OCI-LY3 (cell line): ENCODE results near the gene SPATA2.

Experiments
- H2AFZ ChIP-seq: fragments of 200-600, 300-600 bp; shearing (Covaris generic); 2 replicates; pipeline ENCODE4 v1.6.0; 2014; ENCODE audit warnings: antibody characterized with exemption, low read depth, low read length
- H3K27ac ChIP-seq: fragments of 200-600, 300-600 bp; sonication (generic); 2 replicates; pipeline ENCODE4 v1.5.1; 2014; ENCODE audit warnings: mild to moderate bottlenecking, low read length, moderate library complexity, mixed read lengths
- H3K27me3 ChIP-seq: fragments of 200-600, 300-600 bp; sonication (generic); 2 replicates; pipeline ENCODE4 v1.6.1; 2014; ENCODE audit warnings: low read depth, low read length, mixed read lengths
- H3K36me3 ChIP-seq: fragments of 200-600, 300-600 bp; sonication (generic); replicated peaks from 2 replicates; pipeline ENCODE3; 2014; ENCODE audit warnings: low read depth, low read length, mixed read lengths
- H3K4me1 ChIP-seq: fragments of 300-600, 200-600 bp; sonication (generic); 2 replicates; pipeline ENCODE4 v1.6.1; 2014; ENCODE audit warnings: low read length, mixed read lengths
- H3K4me2 ChIP-seq: fragments of 200-600, 300-600 bp; sonication (generic); 2 replicates; pipeline ENCODE4 v1.6.1; 2014; ENCODE audit warnings: low read length, mixed read lengths
- H3K4me3 ChIP-seq: fragments of 300-600, 200-600 bp; sonication (generic); 2 replicates; pipeline ENCODE4 v1.5.1; 2014; ENCODE audit warnings: antibody characterized with exemption, mild to moderate bottlenecking, low read length, moderate library complexity
- H3K79me2 ChIP-seq: fragments of 300-600, 200-600 bp; shearing (Covaris generic); 2 replicates; pipeline ENCODE4 v1.6.1; 2014; ENCODE audit warnings: mild to moderate bottlenecking, low read length, mixed read lengths
- H3K9ac ChIP-seq: fragments of 300-600, 200-600 bp; shearing (Covaris generic); 2 replicates; pipeline ENCODE4 v1.6.0; 2014; ENCODE audit warnings: mild to moderate bottlenecking, low read length, moderate library complexity
- H3K9me3 ChIP-seq: fragments of 200-600, 300-600 bp; shearing (Covaris generic); 2 replicates; pipeline ENCODE4 v1.6.1; 2014; ENCODE audit warnings: low read length, mixed read lengths; ENCODE audit not compliant: insufficient read depth
- H4K20me1 ChIP-seq: fragments of 200-600, 300-600 bp; sonication (generic); 2 replicates; pipeline ENCODE4 v1.6.1; 2016; ENCODE audit warnings: low read length, mixed read lengths; ENCODE audit not compliant: insufficient read depth
- EZH2phosphoT487 ChIP-seq: fragments of 200-600 bp; shearing (Covaris generic); IDR thresholded peaks from 2 replicates; pipeline ENCODE4 v1.6.1; 2018; ENCODE audit warnings: antibody characterized with exemption, mixed run types, low read depth
- TF ChIP-seq, protein P1 (sequence below): fragments of 200-600, 300-600 bp; sonication (generic); IDR thresholded peaks from 2 replicates; pipeline ENCODE4 v1.5.1; 2014; ENCODE audit warnings: antibody characterized with exemption, low read length, low read depth

The SPATA2 gene

DNA sequence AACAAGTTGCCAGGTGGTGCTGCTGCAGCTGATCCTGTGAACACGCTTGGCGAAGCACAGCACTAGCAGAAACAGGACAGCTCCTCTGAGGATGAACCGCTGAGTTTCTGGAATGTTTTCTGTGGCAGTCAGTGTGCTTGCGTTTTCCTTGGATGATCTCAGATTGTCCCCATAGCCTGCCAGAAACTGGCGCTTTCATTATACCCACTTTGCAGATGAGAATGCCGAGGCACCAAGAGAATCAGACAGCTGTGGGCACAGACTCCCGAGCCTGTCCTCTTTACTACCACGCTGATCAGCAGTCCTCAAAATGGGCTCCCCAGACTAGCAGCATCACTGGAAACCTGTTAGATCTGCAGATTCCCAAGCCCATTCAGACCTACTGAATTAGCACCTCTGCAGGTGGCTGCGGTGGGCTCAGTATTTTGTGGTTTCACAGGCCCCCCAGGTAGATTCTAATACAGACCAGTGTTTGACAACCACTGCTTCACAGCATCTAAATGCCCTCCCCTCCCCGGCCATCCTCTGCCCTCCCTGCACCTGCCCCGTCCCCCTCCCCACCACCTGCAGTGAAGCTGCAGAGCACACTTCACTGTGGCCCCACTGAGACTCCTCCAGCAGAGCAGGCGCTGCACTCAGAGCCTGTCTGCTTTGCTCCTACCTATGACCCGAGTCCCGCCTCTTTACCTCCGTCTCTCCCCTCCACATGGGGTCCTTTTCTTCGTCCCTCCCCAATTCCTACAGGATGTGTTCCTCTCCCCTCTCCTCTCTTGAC lies 29.6 kb downstream of the SPATA2 start:
- Histone ChIP-seq H2AFZ (no peak overlapping the region), H3K27me3 (no peaks in the 10 kb centered on the region), H3K79me2 (no peaks in the 10 kb centered on the region; the same call in 1 of the 2 replicates), H3K4me3 (no peak overlapping the region), H3K27ac (no peak overlapping the region), H3K9me3 (no peaks in the 10 kb centered on the region), H3K9ac (no peak overlapping the region), H3K4me2 (no peak overlapping the region), H3K36me3 (peaks cover 47% of the 10 kb centered on the region), H3K4me1 (peaks cover 7% of the 10 kb centered on the region), H4K20me1 (no peaks in the 10 kb centered on the region)
- no peak for TF ChIP-seq EZH2phosphoT487
- TF ChIP-seq, protein P1, sequence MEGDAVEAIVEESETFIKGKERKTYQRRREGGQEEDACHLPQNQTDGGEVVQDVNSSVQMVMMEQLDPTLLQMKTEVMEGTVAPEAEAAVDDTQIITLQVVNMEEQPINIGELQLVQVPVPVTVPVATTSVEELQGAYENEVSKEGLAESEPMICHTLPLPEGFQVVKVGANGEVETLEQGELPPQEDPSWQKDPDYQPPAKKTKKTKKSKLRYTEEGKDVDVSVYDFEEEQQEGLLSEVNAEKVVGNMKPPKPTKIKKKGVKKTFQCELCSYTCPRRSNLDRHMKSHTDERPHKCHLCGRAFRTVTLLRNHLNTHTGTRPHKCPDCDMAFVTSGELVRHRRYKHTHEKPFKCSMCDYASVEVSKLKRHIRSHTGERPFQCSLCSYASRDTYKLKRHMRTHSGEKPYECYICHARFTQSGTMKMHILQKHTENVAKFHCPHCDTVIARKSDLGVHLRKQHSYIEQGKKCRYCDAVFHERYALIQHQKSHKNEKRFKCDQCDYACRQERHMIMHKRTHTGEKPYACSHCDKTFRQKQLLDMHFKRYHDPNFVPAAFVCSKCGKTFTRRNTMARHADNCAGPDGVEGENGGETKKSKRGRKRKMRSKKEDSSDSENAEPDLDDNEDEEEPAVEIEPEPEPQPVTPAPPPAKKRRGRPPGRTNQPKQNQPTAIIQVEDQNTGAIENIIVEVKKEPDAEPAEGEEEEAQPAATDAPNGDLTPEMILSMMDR, result no peak

DNA sequence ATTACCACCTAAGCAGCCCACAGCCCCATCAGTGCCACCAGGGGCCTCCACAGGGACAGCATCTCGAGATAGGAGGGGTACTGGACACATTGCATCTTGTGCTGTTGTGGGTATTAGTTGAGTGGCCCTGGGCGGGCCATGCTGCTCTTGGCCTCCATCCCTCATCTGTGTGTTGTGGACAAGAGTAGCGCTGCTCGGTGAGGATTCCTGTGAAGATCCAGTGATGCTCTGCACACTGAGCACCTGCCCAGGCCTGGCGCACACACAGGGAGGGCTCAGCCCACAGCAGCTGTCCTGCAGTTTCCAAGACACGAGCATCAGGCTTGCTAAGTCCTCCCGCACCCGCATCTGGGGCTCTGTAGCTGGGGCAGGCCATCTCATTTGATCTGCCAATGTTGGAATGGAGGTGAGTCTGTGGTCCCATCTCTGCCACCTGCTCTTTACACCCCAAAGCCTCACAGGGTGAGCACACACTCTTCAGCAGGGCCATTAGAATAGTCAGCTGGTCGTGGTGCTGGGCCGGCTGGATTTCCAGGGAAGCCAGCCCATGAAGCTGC lies 32.0 kb downstream of the SPATA2 start:
- no peak overlapping the region for H3K27ac ChIP-seq
- H3K4me3 ChIP-seq, result no peak overlapping the region
- TF ChIP-seq EZH2phosphoT487, result no peak
- TF ChIP-seq, protein P1, result no peak
- peaks cover 1% of the 10 kb centered on the region for H3K4me1 ChIP-seq
- no peak overlapping the region for H3K4me2 ChIP-seq
- H3K79me2 ChIP-seq, result no peaks in the 10 kb centered on the region
- no peak overlapping the region for H3K9ac ChIP-seq
- H4K20me1 ChIP-seq, result no peaks in the 10 kb centered on the region
- no peak overlapping the region for H2AFZ ChIP-seq
- no peaks in the 10 kb centered on the region for H3K9me3 ChIP-seq
- no peaks in the 10 kb centered on the region for H3K27me3 ChIP-seq
- peaks cover 42% of the 10 kb centered on the region for H3K36me3 ChIP-seq

DNA sequence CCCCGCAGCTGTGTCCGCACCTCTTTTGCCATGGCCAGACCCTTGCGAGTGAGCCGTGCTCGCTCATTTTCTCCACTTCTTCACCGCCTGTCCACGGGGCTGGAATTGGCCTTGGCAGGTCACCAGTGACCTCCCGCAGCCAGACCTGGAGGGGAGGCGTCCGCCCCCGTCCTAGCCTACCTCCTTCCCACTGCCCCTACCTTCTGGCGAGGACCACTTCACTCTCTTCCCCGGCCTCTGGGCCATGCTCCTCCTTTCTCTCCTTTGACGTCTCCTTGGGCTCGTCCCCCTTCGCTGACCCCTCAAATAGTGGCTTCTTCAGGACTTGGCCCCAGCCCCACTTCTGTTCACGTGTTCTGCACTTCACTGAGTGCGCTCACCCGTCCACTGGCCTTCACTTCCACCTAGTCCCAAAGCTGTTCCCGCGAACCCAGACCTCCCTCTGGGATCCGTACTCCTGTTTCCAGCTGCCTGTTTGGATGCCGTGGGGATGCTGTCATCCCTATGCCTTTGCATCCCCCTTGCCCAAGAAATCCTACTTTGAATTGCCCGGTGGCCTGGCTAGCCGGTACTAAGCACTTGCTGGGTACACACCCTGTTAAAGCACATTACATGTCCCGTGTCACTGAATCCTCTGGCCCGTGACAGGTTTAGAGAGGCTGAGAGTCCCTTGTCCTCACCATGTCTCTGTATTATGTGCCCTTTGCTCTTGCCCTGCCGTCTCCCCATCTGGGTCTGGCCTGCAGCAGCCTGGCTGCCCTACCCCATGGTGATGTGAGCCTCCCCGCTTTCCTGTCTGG lies 33.0 kb downstream of the SPATA2 start:
- no peak overlapping the region for H3K9ac ChIP-seq
- no peak for TF ChIP-seq EZH2phosphoT487
- TF ChIP-seq, protein P1, result no peak

More for the DNA sequence above, 33.0 kb downstream of the SPATA2 start:
- Histone ChIP-seq H3K27ac (no peak overlapping the region), H3K4me2 (no peak overlapping the region), H3K36me3 (peaks cover 42% of the 10 kb centered on the region), H4K20me1 (no peaks in the 10 kb centered on the region), H3K9me3 (no peaks in the 10 kb centered on the region), H3K4me1 (no peaks in the 10 kb centered on the region), H3K4me3 (no peak overlapping the region), H2AFZ (no peak overlapping the region), H3K79me2 (no peaks in the 10 kb centered on the region), H3K27me3 (no peaks in the 10 kb centered on the region)
